ENCODE results near the gene SLX4IP.

The SLX4IP gene

DNA sequence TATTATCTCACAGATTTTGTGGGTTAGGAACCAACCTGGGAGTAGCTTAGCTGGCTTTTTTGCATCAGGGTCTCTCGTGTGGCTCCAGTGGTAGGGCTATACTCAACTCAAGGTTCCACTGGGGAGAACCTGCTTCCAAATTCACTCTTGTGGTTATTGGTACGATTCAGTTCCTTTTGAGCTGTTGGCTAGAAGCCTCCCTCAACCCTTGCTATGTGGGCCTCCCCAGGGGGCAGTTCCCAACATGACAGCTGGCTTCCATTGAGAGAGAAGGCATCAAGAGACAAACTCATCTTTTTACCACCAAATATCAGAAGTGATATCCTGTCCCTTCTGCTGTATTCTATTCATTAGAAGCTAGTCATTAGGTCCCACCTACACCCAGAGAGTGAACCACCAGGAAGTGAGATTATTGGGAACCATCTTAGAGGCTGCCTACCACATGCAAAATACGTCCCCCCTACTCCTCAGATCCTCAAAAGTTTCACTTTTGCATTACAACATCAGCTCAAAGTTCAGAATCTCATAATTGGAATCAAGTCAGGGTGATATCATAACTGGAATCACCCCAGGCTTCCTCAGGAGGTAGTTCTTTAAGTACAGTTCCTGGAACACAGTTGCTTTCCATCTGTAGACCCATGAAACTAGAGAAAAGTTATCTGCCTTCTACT is 32.0 kb upstream of the SLX4IP start:
- DNase-seq (ENCODE audit: low read depth): peak; percentile 13
- TF ChIP-seq, protein P1, sequence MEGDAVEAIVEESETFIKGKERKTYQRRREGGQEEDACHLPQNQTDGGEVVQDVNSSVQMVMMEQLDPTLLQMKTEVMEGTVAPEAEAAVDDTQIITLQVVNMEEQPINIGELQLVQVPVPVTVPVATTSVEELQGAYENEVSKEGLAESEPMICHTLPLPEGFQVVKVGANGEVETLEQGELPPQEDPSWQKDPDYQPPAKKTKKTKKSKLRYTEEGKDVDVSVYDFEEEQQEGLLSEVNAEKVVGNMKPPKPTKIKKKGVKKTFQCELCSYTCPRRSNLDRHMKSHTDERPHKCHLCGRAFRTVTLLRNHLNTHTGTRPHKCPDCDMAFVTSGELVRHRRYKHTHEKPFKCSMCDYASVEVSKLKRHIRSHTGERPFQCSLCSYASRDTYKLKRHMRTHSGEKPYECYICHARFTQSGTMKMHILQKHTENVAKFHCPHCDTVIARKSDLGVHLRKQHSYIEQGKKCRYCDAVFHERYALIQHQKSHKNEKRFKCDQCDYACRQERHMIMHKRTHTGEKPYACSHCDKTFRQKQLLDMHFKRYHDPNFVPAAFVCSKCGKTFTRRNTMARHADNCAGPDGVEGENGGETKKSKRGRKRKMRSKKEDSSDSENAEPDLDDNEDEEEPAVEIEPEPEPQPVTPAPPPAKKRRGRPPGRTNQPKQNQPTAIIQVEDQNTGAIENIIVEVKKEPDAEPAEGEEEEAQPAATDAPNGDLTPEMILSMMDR (IDR thresholded peaks at IDR 0.05; ENCODE audit: insufficient read depth, low read depth, low read length, missing control alignments): no peak
- H3K4me3 ChIP-seq (ENCODE audit: low read depth, low read length): no peak overlapping the region

- DNase-seq (ENCODE audit: low read depth): no peak
- TF ChIP-seq, protein P1 (IDR thresholded peaks at IDR 0.05; ENCODE audit: insufficient read depth, low read depth, low read length, missing control alignments): no peak
Observed at GRCh38 chr20:10404023-10404628, 31.0 kb upstream of the SLX4IP start.

DNA sequence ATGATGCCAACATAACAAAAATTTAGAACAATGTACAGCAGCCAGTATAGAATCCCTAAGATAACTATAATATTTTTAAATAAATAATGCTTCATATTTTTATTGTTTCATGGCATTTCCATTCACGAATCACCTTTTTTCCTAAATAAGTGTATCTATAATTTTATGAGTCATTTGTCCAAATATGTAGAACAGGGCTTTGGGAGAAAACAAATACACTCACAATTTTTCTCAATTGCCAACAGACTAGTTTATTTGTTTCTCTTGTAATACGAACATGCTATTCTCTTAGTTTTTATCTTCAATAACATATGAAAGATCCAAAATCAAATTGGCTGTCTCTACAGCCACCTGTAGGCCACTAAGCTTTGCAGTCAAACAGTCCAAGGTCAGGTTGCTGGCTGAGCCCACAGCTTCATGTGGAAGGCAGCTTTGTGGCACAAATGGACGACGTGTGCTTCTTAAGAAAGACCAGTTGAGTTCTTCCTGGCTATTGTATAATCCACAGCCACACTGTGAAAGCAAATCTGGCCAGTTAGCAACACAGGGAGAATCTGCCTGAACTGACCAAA is 30.1 kb upstream of the SLX4IP start:
- no peak overlapping the region for H3K4me3 ChIP-seq (ENCODE audit: low read depth, low read length)
- TF ChIP-seq, protein P1 (IDR thresholded peaks at IDR 0.05; ENCODE audit: insufficient read depth, low read depth, low read length, missing control alignments): no peak
- no peak for DNase-seq (ENCODE audit: low read depth)

More at GRCh38 chr20:10404023-10404628, 31.0 kb upstream of the SLX4IP start:
- no peak overlapping the region for H3K4me3 ChIP-seq (ENCODE audit: low read depth, low read length)

- H3K4me3 ChIP-seq (ENCODE audit: low read depth, low read length): no peak overlapping the region
- TF ChIP-seq, protein P1 (IDR thresholded peaks at IDR 0.05; ENCODE audit: insufficient read depth, low read depth, low read length, missing control alignments): no peak
- DNase-seq (ENCODE audit: low read depth): no peak
Observed at GRCh38 chr20:10408108-10408813, 26.8 kb upstream of the SLX4IP start.

- H3K4me3 ChIP-seq (ENCODE audit: low read depth, low read length): no peak overlapping the region
- TF ChIP-seq, protein P1 (IDR thresholded peaks at IDR 0.05; ENCODE audit: insufficient read depth, low read depth, low read length, missing control alignments): no peak
- DNase-seq (ENCODE audit: low read depth): no peak
Observed at GRCh38 chr20:10411673-10412072, 23.4 kb upstream of the SLX4IP start.

- no peak for DNase-seq (ENCODE audit: low read depth)
- TF ChIP-seq, protein P1 (IDR thresholded peaks at IDR 0.05; ENCODE audit: insufficient read depth, low read depth, low read length, missing control alignments): no peak
- no peak overlapping the region for H3K4me3 ChIP-seq (ENCODE audit: low read depth, low read length)
Observed at GRCh38 chr20:10412591-10413408, 22.3 kb upstream of the SLX4IP start.

All from GM12865 (cell line).